PFSK-1 (cell line): ENCODE measurements around the gene ZBTB39.

Experiments used
- POLR2AphosphoS5 ChIP-seq: IDR thresholded peaks from 2 replicates; pipeline ENCODE4 v1.6.1; 2012; ENCODE audit warnings: low read depth, mild to moderate bottlenecking, control low read depth, low read length, moderate library complexity
- TAF1 ChIP-seq: IDR thresholded peaks from 2 replicates; pipeline ENCODE4 v1.6.1; 2012; ENCODE audit warnings: low read length, control low read depth, borderline replicate concordance; ENCODE audit not compliant: insufficient read depth
- TF ChIP-seq, protein P1 (sequence below), 2 experiments: IDR thresholded peaks; 2 replicates each; pipeline versions ENCODE4 v1.6.1 to v1.8.0; 2011 to 2012; ENCODE audit warnings: low read depth in 2 of 2, low read length in 2 of 2, control low read depth in 1 of 2, inconsistent platforms in 1 of 2, mild to moderate bottlenecking in 1 of 2, moderate library complexity in 1 of 2; ENCODE audit not compliant: insufficient read depth in 1 of 2

GRCh38 chr12:57008178-57008577 is 1.8 kb upstream of the ZBTB39 start:
- TF ChIP-seq POLR2AphosphoS5 (no peak), TAF1 (no peak)
- TF ChIP-seq, protein P1, sequence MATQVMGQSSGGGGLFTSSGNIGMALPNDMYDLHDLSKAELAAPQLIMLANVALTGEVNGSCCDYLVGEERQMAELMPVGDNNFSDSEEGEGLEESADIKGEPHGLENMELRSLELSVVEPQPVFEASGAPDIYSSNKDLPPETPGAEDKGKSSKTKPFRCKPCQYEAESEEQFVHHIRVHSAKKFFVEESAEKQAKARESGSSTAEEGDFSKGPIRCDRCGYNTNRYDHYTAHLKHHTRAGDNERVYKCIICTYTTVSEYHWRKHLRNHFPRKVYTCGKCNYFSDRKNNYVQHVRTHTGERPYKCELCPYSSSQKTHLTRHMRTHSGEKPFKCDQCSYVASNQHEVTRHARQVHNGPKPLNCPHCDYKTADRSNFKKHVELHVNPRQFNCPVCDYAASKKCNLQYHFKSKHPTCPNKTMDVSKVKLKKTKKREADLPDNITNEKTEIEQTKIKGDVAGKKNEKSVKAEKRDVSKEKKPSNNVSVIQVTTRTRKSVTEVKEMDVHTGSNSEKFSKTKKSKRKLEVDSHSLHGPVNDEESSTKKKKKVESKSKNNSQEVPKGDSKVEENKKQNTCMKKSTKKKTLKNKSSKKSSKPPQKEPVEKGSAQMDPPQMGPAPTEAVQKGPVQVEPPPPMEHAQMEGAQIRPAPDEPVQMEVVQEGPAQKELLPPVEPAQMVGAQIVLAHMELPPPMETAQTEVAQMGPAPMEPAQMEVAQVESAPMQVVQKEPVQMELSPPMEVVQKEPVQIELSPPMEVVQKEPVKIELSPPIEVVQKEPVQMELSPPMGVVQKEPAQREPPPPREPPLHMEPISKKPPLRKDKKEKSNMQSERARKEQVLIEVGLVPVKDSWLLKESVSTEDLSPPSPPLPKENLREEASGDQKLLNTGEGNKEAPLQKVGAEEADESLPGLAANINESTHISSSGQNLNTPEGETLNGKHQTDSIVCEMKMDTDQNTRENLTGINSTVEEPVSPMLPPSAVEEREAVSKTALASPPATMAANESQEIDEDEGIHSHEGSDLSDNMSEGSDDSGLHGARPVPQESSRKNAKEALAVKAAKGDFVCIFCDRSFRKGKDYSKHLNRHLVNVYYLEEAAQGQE (IDR thresholded peaks at IDR 0.05; ENCODE audit: insufficient read depth in 1 of 2, low read depth in 2 of 2, low read length in 2 of 2): no peak
